Glomerular visceral epithelial cell (primary cell): Measurements from ENCODE around the gene NRSN1.

Experiments
- DNase-seq: peaks from one replicate; pipeline ENCODE4 v3.0.0-alpha.2; 2016; ENCODE audit errors: extremely low spot score

The NRSN1 gene, protein sequence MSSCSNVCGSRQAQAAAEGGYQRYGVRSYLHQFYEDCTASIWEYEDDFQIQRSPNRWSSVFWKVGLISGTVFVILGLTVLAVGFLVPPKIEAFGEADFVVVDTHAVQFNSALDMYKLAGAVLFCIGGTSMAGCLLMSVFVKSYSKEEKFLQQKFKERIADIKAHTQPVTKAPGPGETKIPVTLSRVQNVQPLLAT

DNA sequence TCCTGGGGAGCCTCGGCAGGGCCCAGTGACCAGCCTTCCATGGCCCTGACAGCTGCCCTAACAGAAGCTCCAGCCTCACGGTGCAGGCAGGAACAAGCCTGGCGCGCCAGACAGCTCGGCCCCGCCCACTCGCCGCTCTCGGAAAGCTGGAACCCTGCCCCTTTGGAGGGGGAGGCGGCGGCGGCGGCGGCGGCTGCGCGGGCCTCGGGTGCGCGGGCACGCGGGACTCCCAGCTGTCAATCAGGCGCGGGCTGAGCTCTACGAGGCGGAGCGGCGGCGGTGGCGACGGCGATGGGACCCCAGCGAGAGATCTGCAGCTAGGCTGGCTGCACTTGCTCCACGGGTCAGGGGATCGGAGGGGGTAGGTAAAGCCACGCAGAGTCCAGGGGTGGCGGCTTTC, at the start of gene NRSN1:
Gene NRSN1, plus strand, starts transcription at position 236 of the 400 bp plus-strand sequence. CDS start 8,113 bp downstream, outside the sequence.
- no peak for DNase-seq

- no peak for DNase-seq
These were observed 47.8 kb upstream of the NRSN1 start for GRCh38 chr6:24078200-24078599.

GRCh38 chr6:24079076-24079475, 46.9 kb upstream of the NRSN1 start:
- DNase-seq = no peak

GRCh38 chr6:24080711-24081110, 45.3 kb upstream of the NRSN1 start:
- DNase-seq = no peak

DNA sequence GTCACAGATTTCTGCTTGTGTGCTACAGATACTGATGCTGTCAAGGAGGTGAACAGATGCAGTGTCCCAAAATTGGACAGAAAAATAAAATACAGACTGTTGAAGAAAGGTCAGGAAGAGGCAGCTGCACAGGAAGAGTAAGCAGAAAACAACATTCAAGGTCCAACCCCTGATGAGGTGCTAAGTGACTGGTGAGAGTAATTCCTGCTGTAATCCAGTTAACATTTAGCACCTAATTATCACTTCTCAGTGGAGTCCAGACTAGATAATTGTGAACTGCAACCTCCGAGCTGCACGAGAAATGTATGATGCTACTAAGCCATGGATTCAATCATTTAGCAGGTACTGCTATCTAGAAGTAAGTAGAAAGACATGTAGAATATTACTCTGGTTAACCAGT, 36.3 kb upstream of the NRSN1 start:
- DNase-seq = no peak

DNA sequence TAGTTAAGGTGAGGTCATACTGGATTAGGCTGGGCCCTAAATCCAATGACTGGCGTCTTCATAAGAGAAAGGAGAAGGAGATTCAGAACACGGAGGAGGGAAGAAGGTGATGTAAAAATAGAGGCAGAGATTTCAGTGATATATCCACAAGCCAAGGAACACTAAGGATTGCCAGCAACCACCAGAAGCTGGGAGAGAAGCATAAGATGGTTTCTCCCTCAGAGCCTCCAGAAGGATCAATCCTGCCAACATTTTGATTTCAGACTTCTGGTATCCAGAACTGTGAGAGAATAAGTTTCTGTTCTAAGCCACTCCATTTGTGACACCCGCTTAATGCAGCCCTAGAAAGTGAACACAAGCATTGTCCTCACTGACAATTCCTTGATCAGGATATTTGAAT, 33.6 kb upstream of the NRSN1 start:
- DNase-seq = no peak

DNA sequence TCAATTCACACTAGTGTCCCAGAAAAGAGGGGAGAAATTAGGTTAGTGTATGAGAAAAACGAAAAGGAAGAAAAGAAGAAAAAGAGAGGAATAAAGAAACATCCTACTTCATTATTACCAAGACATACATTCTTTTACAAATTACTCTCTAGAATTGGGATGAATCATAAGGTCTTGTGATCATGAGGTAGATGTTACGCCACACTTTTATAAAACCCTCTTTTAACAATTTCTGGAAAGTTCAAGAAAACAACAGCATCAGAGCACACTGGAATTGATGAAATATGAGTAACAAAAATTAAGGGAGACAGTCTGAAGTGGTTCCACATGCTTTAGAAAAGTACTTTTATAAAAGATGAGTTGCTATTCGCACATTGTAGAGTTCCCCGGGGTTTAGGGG, 32.6 kb upstream of the NRSN1 start:
- no peak for DNase-seq

GRCh38 chr6:24099181-24099580, 26.8 kb upstream of the NRSN1 start:
- no peak for DNase-seq

DNA sequence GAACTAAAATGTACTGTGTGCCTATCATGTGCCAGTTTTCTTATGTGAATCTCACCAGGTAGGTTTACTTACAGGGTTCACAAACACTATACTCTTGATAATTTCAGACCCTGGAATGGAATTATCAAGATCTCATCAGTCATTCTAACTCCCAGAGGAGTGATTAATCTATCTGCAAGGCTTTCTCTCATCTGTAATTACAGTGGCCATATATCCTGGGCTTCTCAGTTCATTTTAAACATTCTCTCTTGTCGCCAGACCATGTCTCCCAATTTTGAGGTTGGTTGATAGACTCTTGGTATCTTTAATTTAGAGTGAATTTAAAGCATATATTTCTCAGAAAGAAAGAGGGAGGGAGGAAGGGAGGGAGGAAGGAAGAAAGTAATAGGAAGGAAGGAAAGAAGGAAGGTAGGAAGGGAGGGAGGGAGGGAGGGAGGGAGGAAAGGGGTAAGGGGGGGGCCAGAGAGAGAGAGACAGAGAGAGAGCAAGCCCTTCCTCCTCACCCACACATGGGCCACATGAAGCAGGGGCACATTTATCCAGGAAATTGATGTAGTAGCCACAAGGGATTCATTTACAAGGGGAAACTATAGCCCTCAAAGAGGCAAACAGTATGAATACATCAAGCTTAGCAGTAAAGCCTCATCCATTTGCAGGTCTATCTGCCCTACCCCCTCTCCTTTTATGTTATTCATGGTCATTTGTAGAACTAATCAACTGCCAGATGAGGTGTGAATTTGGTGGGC, 25.8 kb upstream of the NRSN1 start:
- no peak for DNase-seq

- no peak for DNase-seq
These were observed 25.3 kb upstream of the NRSN1 start for GRCh38 chr6:24100770-24101155.

DNA sequence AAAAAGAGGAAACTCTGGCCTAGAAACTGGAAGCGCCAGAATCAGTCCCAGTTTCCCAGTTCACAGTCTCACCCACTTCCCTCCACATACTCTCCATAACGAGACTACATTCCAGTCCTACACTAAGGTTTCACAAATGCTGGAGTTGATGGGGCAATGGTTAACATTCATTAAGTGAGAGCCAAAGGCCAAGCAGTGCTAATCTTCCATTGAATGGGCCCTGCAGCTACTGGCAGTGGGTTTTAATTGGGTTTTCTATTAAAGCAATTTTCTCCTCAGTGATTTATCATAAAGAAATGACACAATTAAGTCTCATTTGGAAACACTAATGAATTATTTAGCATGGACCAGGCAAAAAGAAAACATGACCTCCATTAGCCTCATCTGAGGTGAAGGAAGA, 20.8 kb upstream of the NRSN1 start:
- DNase-seq = no peak

DNA sequence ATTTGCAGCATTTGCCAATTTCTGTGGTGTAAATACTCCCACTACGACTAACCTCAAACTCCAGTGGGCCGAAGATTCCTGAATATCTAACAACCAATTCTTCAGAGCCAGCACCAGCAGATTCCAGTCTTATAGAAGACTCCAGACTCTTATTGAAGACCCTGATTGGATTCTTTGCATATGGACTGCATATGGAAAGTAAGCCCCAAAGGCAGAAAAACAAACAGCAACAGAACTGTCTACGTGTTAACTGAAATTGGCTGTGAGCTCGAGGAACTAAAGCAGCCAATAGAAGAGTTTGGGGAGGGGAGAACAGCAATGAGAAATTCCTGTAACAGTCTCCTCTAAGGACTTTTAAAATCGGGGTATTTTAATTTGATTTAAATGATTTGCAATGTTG, 19.7 kb upstream of the NRSN1 start:
- DNase-seq = no peak

DNA sequence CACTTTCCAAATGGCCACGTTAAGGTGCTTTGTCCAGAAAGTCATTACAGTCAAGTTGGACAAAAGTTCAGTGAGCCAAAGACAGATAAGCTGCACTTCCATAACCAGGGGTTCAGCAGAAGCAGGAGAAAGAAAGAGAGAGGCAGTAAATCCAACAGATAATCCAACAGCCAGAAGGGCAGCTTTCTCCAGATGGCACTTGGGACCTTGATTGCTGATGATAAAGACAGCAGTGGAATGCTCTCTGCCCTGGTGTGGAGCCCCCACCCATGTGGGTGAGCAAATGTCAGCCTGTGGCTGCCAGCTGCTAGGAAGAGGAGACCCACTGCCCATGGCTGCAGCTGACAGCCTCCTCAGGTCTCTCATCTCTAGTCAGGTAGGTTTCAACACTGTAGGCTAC, 18.7 kb upstream of the NRSN1 start:
- DNase-seq = no peak

DNA sequence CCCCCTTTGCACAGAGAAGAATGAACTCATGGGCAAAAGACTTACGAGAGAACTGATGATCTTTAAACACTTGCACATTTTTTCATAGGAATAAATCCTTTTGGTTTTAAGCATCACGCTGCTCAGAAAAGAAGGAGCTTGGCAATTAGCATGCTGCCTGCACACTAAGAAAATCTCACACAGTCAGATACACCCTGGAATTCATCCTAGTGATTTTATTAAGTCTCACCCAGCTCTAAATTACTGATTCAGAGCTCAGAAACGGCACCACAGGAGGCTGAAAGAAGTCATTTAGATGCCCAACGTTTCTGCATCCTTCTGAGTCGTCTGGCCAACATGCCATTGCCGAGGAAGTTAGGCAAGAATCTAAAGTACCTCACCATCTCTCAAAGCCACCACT, 18.0 kb upstream of the NRSN1 start:
- no peak for DNase-seq

- DNase-seq = no peak
These were observed 15.6 kb upstream of the NRSN1 start for GRCh38 chr6:24110417-24110816.

DNA sequence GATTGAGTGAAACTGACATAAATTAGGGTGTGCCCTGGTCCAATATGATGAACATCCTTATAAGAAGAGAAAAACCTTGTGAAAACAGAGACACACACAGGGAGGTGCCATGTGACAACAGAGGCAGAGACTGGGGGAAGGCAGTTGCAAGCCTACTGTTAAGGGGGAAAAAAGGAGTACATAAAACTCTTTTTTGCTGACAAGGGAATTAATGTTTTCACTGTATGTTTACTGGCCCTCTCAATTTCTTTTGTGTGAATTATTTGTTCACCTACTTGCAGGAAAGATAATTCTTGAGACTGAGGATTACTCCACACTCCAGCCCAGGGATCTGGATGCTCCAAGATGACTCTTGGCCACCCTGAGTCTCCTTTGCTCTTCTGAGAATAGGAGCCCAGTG, 12.1 kb upstream of the NRSN1 start:
- DNase-seq = no peak

DNA sequence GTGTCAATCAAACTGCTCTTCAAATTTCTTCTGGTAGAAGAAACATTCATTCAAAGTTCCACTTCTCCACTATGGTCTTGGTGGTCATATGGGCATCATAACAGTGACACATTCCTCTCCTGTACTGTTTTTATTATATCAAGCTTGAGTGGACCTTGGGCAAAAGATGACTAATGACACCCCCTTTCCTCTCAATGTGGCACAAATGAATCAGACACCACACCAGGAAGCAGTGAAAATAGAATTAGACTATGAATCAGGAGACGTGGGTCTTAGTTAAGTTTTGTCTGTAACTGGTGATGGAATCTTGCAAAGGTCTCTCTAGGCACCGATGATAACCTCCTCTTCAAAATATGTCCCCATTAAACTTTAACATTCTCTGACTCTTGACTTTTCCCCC, 9.0 kb upstream of the NRSN1 start:
- DNase-seq = peak; percentile 63

- DNase-seq = no peak
These were observed 3.9 kb upstream of the NRSN1 start for GRCh38 chr6:24122139-24122538.

GRCh38 chr6:24126586-24127192, 674 bp downstream of the NRSN1 start:
- peak; percentile 61 for DNase-seq

GRCh38 chr6:24127316-24127715, 1.3 kb downstream of the NRSN1 start:
- DNase-seq = no peak

DNA sequence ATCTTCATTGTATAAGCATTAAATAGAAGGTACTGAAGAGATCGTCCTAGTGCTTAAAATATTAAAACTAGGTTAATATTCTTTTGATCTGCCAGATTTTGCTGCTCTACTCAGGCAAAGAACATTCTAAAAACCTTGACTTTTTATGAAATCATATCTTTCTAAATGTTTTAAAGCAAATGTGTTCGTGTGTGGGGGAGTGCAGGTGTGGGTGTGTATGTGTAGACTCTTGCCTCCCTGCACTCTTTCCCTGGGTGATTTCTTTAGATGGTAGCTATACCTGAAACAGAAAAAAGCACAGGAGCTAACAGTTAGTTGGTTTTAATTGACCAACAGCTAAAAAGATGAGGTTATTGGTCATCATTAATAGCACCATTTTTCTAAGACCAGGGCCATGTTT, 5.7 kb downstream of the NRSN1 start:
- DNase-seq = no peak

GRCh38 chr6:24139080-24139479, 13.1 kb downstream of the NRSN1 start:
- no peak for DNase-seq

- no peak for DNase-seq
These were observed 13.6 kb downstream of the NRSN1 start for GRCh38 chr6:24139639-24140038.
